GM23338 (cell line): ENCODE data around the gene ATG16L2. TPM values are rescaled to one million over a fixed set of nuclear protein-coding genes. Genes with fewer than 3 reads are reported as not detected.

Source experiments
- ATAC-seq: fragments of 200-7000 bp; cut with Tn5 transposase; 3 replicates; pipeline ENCODE4 v1.9.1; 2020
- DNase-seq: peaks from one replicate; pipeline ENCODE4 v3.0.0-alpha.2; 2015; ENCODE audit warnings: low spot score
- H2AFZ ChIP-seq: fragments of 200-600 bp; sonication (generic); 2 replicates; pipeline ENCODE4 v1.8.0; 2016; ENCODE audit warnings: antibody characterized with exemption, mild to moderate bottlenecking, moderate library complexity
- H3F3A ChIP-seq: fragments of 200-600 bp; sonication (generic); replicated peaks from 2 replicates; pipeline ENCODE4 v1.8.0; 2017; ENCODE audit warnings: antibody characterized with exemption, mixed run types, low read depth
- H3K27ac ChIP-seq: fragments of 200-600 bp; sonication (generic); 2 replicates; pipeline ENCODE4 v1.6.1; 2016; ENCODE audit warnings: low read depth
- H3K27me3 ChIP-seq: fragments of 200-600 bp; sonication (generic); 2 replicates; pipeline ENCODE4 v1.8.0; 2016; ENCODE audit warnings: mild to moderate bottlenecking, mixed run types, moderate library complexity; ENCODE audit not compliant: insufficient read depth
- H3K36me3 ChIP-seq: fragments of 200-600 bp; sonication (generic); 2 replicates; pipeline ENCODE4 v1.8.0; 2016; ENCODE audit warnings: mild to moderate bottlenecking; ENCODE audit not compliant: insufficient read depth
- H3K4me1 ChIP-seq: fragments of 200-600 bp; sonication (generic); 2 replicates; pipeline ENCODE4 v1.8.0; 2016; ENCODE audit warnings: mild to moderate bottlenecking, moderate library complexity; ENCODE audit not compliant: insufficient read depth
- H3K4me2 ChIP-seq: fragments of 200-600 bp; sonication (generic); 2 replicates; pipeline ENCODE4 v1.7.1; 2017; ENCODE audit warnings: mixed run types
- H3K4me3 ChIP-seq: fragments of 200-600 bp; sonication (generic); 2 replicates; pipeline ENCODE4 v1.6.1; 2016; ENCODE audit warnings: mixed run types
- H3K79me2 ChIP-seq: fragments of 200-600 bp; sonication (generic); replicated peaks from 2 replicates; pipeline ENCODE4 v1.8.0; 2017; ENCODE audit warnings: mild to moderate bottlenecking; ENCODE audit not compliant: insufficient read depth
- H3K9me2 ChIP-seq: fragments of 200-600 bp; sonication (generic); 2 replicates; pipeline ENCODE4 v1.8.0; 2017; ENCODE audit not compliant: insufficient read depth
- H4K20me1 ChIP-seq: fragments of 200-600 bp; sonication (generic); replicated peaks from 2 replicates; pipeline ENCODE4 v1.8.0; 2017; ENCODE audit warnings: mild to moderate bottlenecking; ENCODE audit not compliant: insufficient read depth
- H3K27ac Mint-ChIP-seq: 2 replicates; pipeline ENCODE4 v1.8.0; 2020; ENCODE audit warnings: inconsistent platforms, mild to moderate bottlenecking, moderate library complexity, mixed read lengths
- H3K27me3 Mint-ChIP-seq: 3 replicates; pipeline ENCODE4 v1.8.0; 2022; ENCODE audit warnings: low read depth, mild to moderate bottlenecking, moderate library complexity, mixed read lengths, inconsistent platforms; ENCODE audit not compliant: insufficient read depth, poor library complexity
- H3K36me3 Mint-ChIP-seq: 3 replicates; pipeline ENCODE4 v1.8.0; 2021; ENCODE audit warnings: low read depth, mild to moderate bottlenecking, inconsistent platforms, moderate library complexity, mixed read lengths
- H3K4me1 Mint-ChIP-seq: 3 replicates; pipeline ENCODE4 v1.8.0; 2020; ENCODE audit warnings: mild to moderate bottlenecking, inconsistent platforms, mixed read lengths
- H3K4me3 Mint-ChIP-seq: 3 replicates; pipeline ENCODE4 v1.8.0; 2021; ENCODE audit warnings: moderate library complexity, mild to moderate bottlenecking, inconsistent platforms, mixed read lengths
- H3K9me3 Mint-ChIP-seq: 3 replicates; pipeline ENCODE4 v1.8.0; 2020; ENCODE audit warnings: moderate library complexity, mild to moderate bottlenecking, inconsistent platforms, mixed read lengths
- CREB1 ChIP-seq: fragments of 250-450 bp; sonication (Bioruptor Pico); IDR thresholded peaks from 2 replicates; pipeline ENCODE4 v1.5.0; 2020; ENCODE audit warnings: low read depth, mild to moderate bottlenecking, moderate library complexity
- EZH2 ChIP-seq: fragments of 200-600 bp; sonication (generic); IDR thresholded peaks from one replicate; pipeline ENCODE4 v1.8.0; 2017; ENCODE audit warnings: antibody characterized with exemption, mild to moderate bottlenecking, low read depth; ENCODE audit not compliant: unreplicated experiment
- EZH2phosphoT487 ChIP-seq: fragments of 200-600 bp; sonication (generic); IDR thresholded peaks from one replicate; pipeline ENCODE4 v1.8.1; 2018; ENCODE audit warnings: antibody characterized with exemption; ENCODE audit not compliant: unreplicated experiment
- JUNB ChIP-seq: IDR thresholded peaks from one replicate; pipeline ENCODE4 v1.6.1; 2016; ENCODE audit warnings: antibody characterized with exemption; ENCODE audit not compliant: unreplicated experiment
- NANOG ChIP-seq: IDR thresholded peaks from 2 replicates; pipeline ENCODE4 v1.6.1; 2016; ENCODE audit warnings: antibody characterized with exemption, borderline replicate concordance
- POLR2AphosphoS5 ChIP-seq: IDR thresholded peaks from 2 replicates; pipeline ENCODE4 v1.6.1; 2016; ENCODE audit warnings: antibody characterized with exemption, low read depth
- REST ChIP-seq: IDR thresholded peaks from one replicate; pipeline ENCODE4 v1.6.1; 2018; ENCODE audit warnings: antibody characterized with exemption; ENCODE audit not compliant: unreplicated experiment
- STAT1 ChIP-seq: IDR thresholded peaks from one replicate; pipeline ENCODE4 v1.6.1; 2016; ENCODE audit warnings: antibody characterized with exemption; ENCODE audit not compliant: unreplicated experiment
- ZNF114 ChIP-seq: fragments of 250-450 bp; sonication (Bioruptor Pico); IDR thresholded peaks from 2 replicates; pipeline ENCODE4 v1.5.0; 2020; ENCODE audit warnings: mild to moderate bottlenecking, moderate library complexity
- ZNF331 ChIP-seq: fragments of 250-450 bp; sonication (Bioruptor Pico); IDR thresholded peaks from 2 replicates; pipeline ENCODE4 v1.5.0; 2020; ENCODE audit warnings: low read depth, mild to moderate bottlenecking, moderate library complexity
- ZNF462 ChIP-seq: fragments of 250-450 bp; sonication (Bioruptor Pico); IDR thresholded peaks from 2 replicates; pipeline ENCODE4 v1.5.0; 2020; ENCODE audit warnings: mild to moderate bottlenecking, moderate library complexity
- polyA plus RNA-seq: library from polyadenylated mRNA; unstranded; fragments of >200 nt; fragmentation: Nextera tagmentation; extraction: Ambion mirVana; gene quantifications from 2 replicates; pipeline ENCODE4 v1.2.1, GENCODE V29; 2016
- total RNA-seq: library from RNA; depleted of rRNA; stranded (reverse); fragments of >200 nt; shearing (Covaris generic); gene quantifications from 2 replicates; pipeline ENCODE4 v1.2.3, GENCODE V29; 2014
- TF ChIP-seq, protein P1 (sequence below): IDR thresholded peaks from 2 replicates; pipeline ENCODE4 v1.6.1; 2016; ENCODE audit warnings: antibody characterized with exemption
- TF ChIP-seq, protein P2 (sequence below), 2 experiments: fragments of 200-600 bp in 1 of 2; sonication (generic) in 1 of 2; conservative IDR thresholded peaks; 2 replicates each; pipeline versions ENCODE4 v1.5.1 to v1.6.1; 2016 to 2017; ENCODE audit warnings: antibody characterized with exemption in 2 of 2, low read depth in 2 of 2, mild to moderate bottlenecking in 2 of 2, moderate library complexity in 1 of 2

Gene ATG16L2
- total and polyA plus RNA-seq, 2 experiments from 2014 or later, result 9.6 to 24.6 TPM

- H3K36me3 Mint-ChIP-seq, result no peaks in the 10 kb centered on the region; the same call in 2 of the 3 replicates
- no peak for DNase-seq
- H3F3A ChIP-seq, result no peaks in the 10 kb centered on the region
- peaks cover 23% of the 10 kb centered on the region for H3K27me3 Mint-ChIP-seq
- no peak overlapping the region for H2AFZ ChIP-seq
- 0 out of 3 replicates have a peak, but pooled peaks cover 2% of the 10 kb centered on the region for H3K4me1 Mint-ChIP-seq
- no peaks in the 10 kb centered on the region for H3K4me1 ChIP-seq
- H3K36me3 ChIP-seq, result no peaks in the 10 kb centered on the region
- no peak overlapping the region for H3K4me2 ChIP-seq
- H4K20me1 ChIP-seq, result peaks cover 2% of the 10 kb centered on the region; the same call in 1 of the 2 replicates
- H3K4me3 Mint-ChIP-seq, result no peak overlapping the region
- no peak overlapping the region for H3K27ac ChIP-seq
- peaks cover 10% of the 10 kb centered on the region for H3K27me3 ChIP-seq
- no peaks in the 10 kb centered on the region for H3K9me2 ChIP-seq
- ATAC-seq, result no peak
- H3K27ac Mint-ChIP-seq, result no peak overlapping the region
- no peak overlapping the region for H3K4me3 ChIP-seq
- TF ChIP-seq ZNF462 (CRISPR knock-in tag) (no peak), POLR2AphosphoS5 (no peak), REST (no peak), ZNF114 (no peak), EZH2 (no peak), CREB1 (CRISPR knock-in tag) (no peak), ZNF331 (CRISPR knock-in tag) (no peak), JUNB (no peak), NANOG (no peak), EZH2phosphoT487 (no peak), STAT1 (no peak)
- TF ChIP-seq, protein P1, sequence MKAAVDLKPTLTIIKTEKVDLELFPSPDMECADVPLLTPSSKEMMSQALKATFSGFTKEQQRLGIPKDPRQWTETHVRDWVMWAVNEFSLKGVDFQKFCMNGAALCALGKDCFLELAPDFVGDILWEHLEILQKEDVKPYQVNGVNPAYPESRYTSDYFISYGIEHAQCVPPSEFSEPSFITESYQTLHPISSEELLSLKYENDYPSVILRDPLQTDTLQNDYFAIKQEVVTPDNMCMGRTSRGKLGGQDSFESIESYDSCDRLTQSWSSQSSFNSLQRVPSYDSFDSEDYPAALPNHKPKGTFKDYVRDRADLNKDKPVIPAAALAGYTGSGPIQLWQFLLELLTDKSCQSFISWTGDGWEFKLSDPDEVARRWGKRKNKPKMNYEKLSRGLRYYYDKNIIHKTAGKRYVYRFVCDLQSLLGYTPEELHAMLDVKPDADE, result no peak
- TF ChIP-seq, protein P2, sequence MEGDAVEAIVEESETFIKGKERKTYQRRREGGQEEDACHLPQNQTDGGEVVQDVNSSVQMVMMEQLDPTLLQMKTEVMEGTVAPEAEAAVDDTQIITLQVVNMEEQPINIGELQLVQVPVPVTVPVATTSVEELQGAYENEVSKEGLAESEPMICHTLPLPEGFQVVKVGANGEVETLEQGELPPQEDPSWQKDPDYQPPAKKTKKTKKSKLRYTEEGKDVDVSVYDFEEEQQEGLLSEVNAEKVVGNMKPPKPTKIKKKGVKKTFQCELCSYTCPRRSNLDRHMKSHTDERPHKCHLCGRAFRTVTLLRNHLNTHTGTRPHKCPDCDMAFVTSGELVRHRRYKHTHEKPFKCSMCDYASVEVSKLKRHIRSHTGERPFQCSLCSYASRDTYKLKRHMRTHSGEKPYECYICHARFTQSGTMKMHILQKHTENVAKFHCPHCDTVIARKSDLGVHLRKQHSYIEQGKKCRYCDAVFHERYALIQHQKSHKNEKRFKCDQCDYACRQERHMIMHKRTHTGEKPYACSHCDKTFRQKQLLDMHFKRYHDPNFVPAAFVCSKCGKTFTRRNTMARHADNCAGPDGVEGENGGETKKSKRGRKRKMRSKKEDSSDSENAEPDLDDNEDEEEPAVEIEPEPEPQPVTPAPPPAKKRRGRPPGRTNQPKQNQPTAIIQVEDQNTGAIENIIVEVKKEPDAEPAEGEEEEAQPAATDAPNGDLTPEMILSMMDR (conservative IDR thresholded peaks at IDR 0.05; ENCODE audit: low read depth in 2 of 2), result no peak
- H3K79me2 ChIP-seq, result no peaks in the 10 kb centered on the region
- no peaks in the 10 kb centered on the region; the same call in 2 of the 3 replicates for H3K9me3 Mint-ChIP-seq
Measured at GRCh38 chr11:72826191-72826941, 12.2 kb downstream of the ATG16L2 start.
